HG02885 (cell line): ENCODE measurements around the gene HECW1.

Source experiments
- ATAC-seq: cut with Tn5 transposase; IDR thresholded peaks from one replicate; pipeline ENCODE4 v1.9.1; 2021; ENCODE audit warnings: mild to moderate bottlenecking; ENCODE audit not compliant: unreplicated experiment, poor library complexity

Gene HECW1

DNA sequence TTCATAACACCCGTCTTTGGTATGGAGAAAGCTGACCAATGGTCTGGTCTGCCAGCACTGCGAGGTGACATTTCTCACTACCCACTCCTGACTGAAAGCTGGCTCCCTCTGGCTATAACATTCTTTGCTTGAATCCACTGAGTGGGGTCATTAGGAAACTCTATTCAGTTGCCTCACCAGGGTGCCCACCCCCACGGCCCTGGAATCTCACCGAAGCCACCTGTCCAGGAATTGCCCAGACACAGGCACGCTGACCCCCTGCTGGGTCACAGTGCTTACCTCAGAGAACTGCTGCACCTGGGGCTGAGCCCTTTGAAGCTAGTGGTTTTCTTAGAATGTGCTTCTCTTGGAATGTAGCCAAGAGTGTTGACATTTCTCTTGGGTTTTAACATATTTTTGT, 28.6 kb downstream of the HECW1 start:
- ATAC-seq, result no peak

DNA sequence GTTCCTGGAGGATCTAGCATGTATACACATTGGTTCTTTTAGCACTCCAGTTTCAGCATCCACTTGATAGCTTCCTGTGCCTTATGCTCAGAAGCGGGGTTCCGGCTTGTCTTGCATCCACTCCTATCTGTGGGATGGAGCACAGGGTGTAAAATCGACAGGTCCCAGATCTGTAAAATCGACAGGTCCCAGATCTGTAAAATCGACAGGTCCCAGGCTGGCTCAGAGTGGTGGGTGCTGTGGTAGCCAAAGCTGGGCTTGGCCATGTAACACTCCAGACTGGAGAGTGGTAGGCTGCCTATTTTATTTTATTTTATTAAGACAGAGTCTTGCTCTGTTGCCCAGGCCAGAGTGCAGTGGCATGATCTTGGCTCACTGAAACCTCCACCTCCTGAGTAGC, 30.3 kb downstream of the HECW1 start:
- no peak for ATAC-seq

- no peak for ATAC-seq
Observed at GRCh38 chr7:43143918-43144589, 31.6 kb downstream of the HECW1 start.

DNA sequence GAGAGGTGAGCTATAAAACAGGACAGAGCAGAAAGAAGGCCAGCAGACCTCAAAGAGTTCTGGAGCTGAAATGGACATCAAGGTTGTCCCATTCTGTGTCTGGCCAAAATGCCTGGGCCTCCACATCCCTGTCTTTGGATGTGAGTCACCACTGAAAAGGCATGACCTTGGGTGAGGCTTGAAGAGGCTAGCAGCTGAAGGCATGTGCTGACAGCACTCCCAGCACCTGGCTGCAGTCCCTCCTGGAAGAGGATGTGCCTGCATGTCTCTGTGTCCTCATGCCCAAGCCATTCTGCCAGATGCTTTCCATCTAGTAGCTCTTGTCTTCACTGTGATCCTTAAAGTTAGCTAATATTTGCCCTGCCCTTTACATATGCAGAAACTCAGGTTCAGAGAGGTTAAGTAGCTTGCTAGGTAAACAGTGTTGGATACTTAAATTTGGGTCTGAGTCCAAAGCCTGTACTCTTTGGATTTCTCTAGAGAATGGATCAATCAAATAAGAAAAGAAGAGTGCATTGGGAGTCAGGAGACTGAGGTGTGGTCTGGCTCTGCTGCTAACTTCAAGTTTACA, 35.8 kb downstream of the HECW1 start:
- no peak for ATAC-seq

DNA sequence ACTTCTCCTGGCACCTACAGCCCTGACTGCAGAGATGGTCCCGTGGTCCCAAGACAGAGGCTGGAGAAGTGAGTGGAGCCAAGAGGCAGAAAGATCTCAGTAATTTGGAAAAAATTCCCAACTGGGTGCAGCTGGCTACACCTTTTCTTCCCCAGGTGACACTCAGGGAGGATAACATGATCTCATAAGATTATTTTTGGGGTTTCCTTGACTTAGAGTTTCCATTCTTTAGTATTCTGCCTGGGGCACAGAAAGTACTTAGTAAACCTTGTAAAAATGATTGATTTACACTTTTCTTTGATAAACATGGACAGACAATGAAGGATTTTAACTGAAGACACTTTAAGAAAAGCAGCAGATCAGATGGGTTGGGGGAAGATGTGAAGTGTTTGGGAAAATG, 38.6 kb downstream of the HECW1 start:
- no peak for ATAC-seq

DNA sequence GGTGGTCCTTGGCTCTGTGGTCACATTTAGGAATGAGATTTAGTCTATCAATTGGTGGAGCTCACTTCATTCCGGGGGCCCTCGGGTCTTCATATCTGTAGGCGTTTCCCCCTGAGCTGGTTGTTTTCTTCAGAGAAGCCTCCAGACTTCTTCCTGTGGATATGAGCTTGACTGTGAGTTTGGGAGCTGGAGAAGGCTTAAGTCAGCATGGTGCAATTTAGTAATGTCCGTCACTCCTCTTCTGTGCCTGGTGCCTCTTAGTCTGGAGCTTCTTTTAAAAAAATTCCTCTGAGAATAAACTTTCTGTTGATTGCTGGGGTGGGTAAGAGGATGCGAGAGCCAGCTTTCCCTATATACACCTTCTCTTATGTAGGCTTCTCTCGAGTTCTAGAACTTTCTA, 40.2 kb downstream of the HECW1 start:
- ATAC-seq, result no peak

DNA sequence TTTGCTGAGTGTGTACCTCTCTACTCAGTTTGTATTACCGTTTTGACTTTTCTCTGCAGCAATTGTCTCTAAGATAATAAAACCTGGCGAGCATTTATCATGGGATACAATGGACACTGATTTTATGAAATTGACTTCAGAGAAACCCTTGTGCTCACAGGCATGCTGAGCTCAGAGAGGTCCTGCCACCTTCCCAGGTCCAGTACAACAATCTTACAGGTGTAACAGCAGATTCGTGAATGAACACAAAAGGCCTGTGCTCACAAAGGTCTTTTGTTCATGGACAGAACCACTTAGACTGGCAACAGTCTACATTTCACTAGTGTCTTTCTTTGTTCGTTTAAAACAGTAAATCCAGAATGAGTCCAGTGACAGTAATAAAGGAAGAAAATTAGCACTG, 43.2 kb downstream of the HECW1 start:
- no peak for ATAC-seq

DNA sequence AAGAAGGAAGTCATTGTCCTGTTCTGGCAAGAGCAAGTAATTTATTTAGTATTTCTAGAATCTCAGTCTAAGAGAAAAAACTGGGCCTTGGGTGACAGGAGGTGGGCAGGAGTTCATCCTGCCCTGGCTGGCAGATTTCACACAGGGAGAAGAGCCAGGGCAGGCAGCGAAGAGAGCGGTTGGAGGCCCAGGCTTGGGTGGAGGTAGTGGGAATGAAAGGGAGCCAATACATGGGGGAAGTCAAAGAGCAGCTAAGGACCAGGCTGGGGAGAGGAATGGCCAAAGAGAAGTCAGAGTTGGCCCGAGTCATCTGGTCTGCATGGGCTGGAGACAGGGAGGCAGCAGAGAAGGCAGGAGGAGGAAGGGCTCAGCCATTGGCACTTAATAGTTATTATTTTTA, 51.4 kb downstream of the HECW1 start:
- ATAC-seq, result no peak

- peak; percentile 96 for ATAC-seq
Observed at GRCh38 chr7:43164757-43165156, 52.3 kb downstream of the HECW1 start.

GRCh38 chr7:43166686-43167085, 54.2 kb downstream of the HECW1 start:
- ATAC-seq, result no peak

GRCh38 chr7:43169076-43169475, 56.6 kb downstream of the HECW1 start:
- no peak for ATAC-seq

GRCh38 chr7:43170571-43170970, 58.1 kb downstream of the HECW1 start:
- no peak for ATAC-seq

GRCh38 chr7:43175570-43176200, 63.2 kb downstream of the HECW1 start:
- no peak for ATAC-seq

- ATAC-seq, result no peak
Observed at GRCh38 chr7:43179393-43179792, 66.9 kb downstream of the HECW1 start.

GRCh38 chr7:43192806-43193460, 80.5 kb downstream of the HECW1 start:
- ATAC-seq, result no peak

- ATAC-seq, result no peak
Observed at GRCh38 chr7:43193893-43194292, 81.4 kb downstream of the HECW1 start.

DNA sequence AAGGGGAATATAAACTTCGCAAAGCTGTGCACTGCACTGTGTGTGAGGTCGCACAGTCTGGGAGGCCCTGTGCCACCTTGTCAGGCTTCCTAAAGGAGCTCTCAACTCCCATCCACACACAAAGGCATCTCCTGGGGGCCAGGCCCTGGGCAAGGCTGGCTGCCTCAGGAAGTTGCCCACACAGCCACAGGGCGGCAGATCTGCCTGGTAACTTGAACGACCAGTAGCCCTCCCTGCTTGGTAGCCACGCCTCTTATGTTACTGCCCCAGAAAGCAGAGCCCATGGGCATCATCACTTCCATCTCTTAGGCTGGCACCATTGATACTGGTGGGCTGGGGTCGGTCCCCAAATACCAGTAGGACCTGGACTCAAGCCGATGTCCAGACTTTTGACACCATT, 82.8 kb downstream of the HECW1 start:
- ATAC-seq, result no peak

DNA sequence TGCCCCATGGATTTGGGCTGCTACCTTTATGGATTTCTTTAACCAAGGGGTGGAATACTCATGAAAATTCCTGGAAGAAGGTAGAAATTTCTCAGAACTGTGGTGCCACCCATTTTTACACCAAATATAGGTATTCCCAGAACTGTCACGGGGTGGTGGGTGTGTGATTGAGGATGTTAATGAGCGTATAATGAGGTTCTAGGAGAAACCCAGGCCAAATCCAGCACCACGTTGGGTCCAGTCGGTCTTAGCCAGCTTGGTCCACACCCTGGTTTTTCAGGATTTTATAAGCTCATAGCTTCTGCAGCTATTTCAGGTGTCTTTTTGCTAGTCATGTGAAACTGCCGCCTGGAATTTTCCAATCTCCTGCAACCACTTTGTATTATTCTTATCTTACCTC, 83.3 kb downstream of the HECW1 start:
- ATAC-seq, result no peak

DNA sequence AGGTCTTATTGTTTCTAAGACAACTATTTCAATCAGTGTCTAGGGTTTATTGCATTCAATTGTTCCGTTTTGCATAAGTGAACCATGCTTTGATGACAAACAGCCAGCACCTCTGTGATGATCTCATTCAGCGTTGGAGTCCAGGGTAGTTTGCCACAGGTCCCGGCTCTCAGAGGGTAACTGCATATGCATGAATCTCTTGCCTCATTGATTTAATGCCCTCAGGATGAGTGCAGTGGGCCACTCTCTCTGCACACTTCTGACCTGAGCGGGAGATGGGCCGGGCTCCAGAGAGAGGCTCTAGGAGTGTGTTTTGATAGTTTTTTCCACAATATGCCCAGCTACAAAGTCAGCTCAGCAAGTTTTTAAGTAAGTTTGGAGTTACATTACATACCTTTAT, 83.9 kb downstream of the HECW1 start:
- no peak for ATAC-seq

DNA sequence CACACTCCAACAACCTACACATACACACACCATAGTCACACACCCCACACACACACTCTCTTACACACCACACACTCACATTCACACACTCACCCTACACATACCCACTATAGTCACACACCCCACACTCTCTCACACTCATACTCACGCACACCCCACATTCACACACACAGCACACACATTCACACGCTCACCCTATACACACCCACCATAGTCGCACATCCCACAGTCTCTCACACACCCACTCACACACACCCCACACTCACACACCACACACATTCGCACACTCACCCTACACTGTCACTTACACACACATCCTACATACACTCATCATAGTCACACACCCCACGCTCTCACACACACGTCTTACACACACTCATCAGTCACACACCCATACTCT, 85.6 kb downstream of the HECW1 start:
- no peak for ATAC-seq

DNA sequence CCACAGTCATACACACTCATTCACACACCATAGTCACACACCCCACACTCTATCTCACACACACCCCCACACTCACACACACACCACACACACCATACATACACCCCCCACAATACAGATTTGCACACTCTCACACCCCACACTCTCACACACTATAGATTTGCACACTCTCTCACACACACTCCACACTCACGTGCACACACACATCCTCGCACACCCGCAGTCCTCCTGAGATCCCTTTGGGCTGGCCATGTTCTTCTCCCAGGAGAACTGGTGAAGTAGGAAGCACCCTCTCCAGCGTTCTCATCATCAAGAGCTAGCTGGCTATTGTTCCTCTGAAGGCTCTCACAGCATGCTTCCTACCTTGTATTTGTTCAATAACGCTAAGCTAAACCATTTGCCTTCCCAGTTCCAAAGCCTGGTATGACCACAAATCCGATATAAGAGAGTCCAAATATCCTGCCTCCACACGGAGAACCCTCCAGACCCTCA, 86.2 kb downstream of the HECW1 start:
- ATAC-seq, result no peak
